ENCODE measurements around the gene OSCP1.

The OSCP1 gene

DNA sequence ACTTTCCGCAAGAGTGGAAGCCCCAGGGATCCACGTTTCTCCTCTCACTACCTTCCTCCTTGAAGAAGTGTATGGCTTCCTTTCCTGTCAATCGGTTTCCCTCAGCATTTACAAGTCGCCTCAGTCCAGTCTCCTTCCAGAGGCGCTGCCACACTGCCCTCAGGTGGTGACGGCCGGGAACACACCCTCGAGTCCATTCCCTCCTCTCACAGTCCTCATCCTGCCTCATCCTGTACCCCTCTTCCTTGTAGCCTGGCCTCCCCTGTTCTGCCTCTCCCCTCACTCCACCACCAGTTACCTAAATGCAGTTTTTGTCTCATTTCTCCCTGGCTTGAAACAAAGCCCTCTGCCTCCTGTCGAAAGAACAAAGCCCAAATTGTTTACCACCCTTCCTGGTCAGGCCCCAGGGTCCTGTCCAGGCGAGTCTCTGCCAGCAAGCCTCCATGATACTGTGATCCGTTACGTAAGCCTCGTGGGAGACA, 29.4 kb downstream of the OSCP1 start:
- H2AFZ ChIP-seq (ENCODE audit: low read length, unreplicated experiment), result peak overlapping the region; percentile 5

DNA sequence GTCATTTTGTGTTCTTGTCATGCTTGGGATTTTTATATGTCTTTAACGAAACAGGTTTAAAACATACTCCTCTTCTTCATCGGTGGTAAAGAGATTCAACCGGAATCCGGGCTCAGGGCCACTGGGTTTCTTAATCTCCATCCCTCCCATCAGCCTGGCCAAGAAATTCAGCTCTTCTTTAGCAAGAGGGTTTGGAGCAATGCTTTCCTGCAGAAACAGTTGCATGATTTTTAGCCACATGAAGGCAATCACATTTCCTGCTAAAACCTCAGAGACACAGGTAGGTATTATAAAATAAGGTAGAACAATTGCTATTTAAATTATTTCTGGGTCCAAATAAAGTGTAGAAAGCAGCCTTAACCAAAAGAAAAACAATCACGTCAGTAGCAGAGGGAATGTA, 29.8 kb downstream of the OSCP1 start:
- Histone ChIP-seq H3K36me3 (ENCODE audit: insufficient read depth, low read length) (no peaks in the 10 kb centered on the region), H3K79me2 (ENCODE audit: control insufficient read depth, insufficient read depth, low read length, unreplicated experiment) (no peaks in the 10 kb centered on the region), H3K27ac (ENCODE audit: low read depth, low read length) (no peak overlapping the region), H3K4me1 (ENCODE audit: control insufficient read depth, insufficient read depth, low read length, unreplicated experiment) (peaks cover 6% of the 10 kb centered on the region), H3K4me3 (ENCODE audit: low read depth, low read length) (no peak overlapping the region), H2AFZ (ENCODE audit: low read length, unreplicated experiment) (peak overlapping the region; percentile 5), H3K27me3 (ENCODE audit: insufficient read depth, low read length) (no peaks in the 10 kb centered on the region)

More for the DNA sequence above, 29.4 kb downstream of the OSCP1 start:
- H3K27ac ChIP-seq (ENCODE audit: low read depth, low read length), result no peak overlapping the region
- no peaks in the 10 kb centered on the region for H3K79me2 ChIP-seq (ENCODE audit: control insufficient read depth, insufficient read depth, low read length, unreplicated experiment)
- H3K4me1 ChIP-seq (ENCODE audit: control insufficient read depth, insufficient read depth, low read length, unreplicated experiment), result peaks cover 6% of the 10 kb centered on the region
- H3K36me3 ChIP-seq (ENCODE audit: insufficient read depth, low read length), result no peaks in the 10 kb centered on the region
- no peaks in the 10 kb centered on the region for H3K27me3 ChIP-seq (ENCODE audit: insufficient read depth, low read length)
- H3K4me3 ChIP-seq (ENCODE audit: low read depth, low read length), result no peak overlapping the region

DNA sequence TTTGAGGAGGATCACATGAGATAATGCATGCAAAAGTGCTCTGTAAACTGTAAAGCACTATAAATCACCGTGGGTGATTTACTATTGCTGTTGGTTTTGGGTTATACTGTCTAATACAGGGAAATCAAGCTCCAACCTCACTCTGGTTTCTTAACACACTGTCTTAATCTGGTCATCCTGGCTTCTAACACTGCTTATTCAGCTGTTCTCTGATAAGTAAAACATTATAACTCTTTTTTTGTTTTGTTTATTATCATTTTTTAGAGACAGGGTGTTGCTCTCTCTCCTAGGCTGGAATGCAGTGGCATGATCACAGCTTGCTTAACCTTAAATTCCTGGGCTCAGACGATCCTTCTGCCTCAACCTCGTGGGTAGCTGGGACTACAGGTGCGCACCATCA, 30.7 kb downstream of the OSCP1 start:
- Histone ChIP-seq H3K4me1 (ENCODE audit: control insufficient read depth, insufficient read depth, low read length, unreplicated experiment) (peaks cover 6% of the 10 kb centered on the region), H3K36me3 (ENCODE audit: insufficient read depth, low read length) (no peaks in the 10 kb centered on the region), H3K4me3 (ENCODE audit: low read depth, low read length) (no peak overlapping the region), H2AFZ (ENCODE audit: low read length, unreplicated experiment) (no peak overlapping the region), H3K27ac (ENCODE audit: low read depth, low read length) (no peak overlapping the region), H3K79me2 (ENCODE audit: control insufficient read depth, insufficient read depth, low read length, unreplicated experiment) (no peaks in the 10 kb centered on the region), H3K27me3 (ENCODE audit: insufficient read depth, low read length) (no peaks in the 10 kb centered on the region)

DNA sequence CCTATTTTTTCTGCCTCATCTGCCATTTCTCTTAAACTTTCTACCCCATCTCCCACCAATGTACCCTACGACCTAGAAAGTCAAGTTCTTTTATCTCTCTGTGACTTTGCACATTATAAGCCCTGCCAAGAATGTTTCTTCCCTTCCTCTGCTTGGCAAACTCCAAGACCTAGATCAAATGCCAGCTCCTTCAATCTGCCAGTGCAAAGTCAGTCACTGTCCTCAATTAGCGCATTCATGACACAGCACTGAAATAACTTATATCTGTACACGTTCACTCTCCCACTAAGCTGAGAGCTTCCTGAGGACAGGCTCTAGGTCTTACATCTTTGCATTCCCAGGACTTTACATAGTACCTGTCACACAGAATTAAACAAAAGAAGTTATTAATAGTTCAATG, 31.1 kb downstream of the OSCP1 start:
- no peaks in the 10 kb centered on the region for H3K27me3 ChIP-seq (ENCODE audit: insufficient read depth, low read length)
- no peaks in the 10 kb centered on the region for H3K79me2 ChIP-seq (ENCODE audit: control insufficient read depth, insufficient read depth, low read length, unreplicated experiment)
- H2AFZ ChIP-seq (ENCODE audit: low read length, unreplicated experiment), result no peak overlapping the region
- H3K4me3 ChIP-seq (ENCODE audit: low read depth, low read length), result no peak overlapping the region
- H3K4me1 ChIP-seq (ENCODE audit: control insufficient read depth, insufficient read depth, low read length, unreplicated experiment), result peaks cover 6% of the 10 kb centered on the region
- no peak overlapping the region for H3K27ac ChIP-seq (ENCODE audit: low read depth, low read length)
- H3K36me3 ChIP-seq (ENCODE audit: insufficient read depth, low read length), result no peaks in the 10 kb centered on the region

DNA sequence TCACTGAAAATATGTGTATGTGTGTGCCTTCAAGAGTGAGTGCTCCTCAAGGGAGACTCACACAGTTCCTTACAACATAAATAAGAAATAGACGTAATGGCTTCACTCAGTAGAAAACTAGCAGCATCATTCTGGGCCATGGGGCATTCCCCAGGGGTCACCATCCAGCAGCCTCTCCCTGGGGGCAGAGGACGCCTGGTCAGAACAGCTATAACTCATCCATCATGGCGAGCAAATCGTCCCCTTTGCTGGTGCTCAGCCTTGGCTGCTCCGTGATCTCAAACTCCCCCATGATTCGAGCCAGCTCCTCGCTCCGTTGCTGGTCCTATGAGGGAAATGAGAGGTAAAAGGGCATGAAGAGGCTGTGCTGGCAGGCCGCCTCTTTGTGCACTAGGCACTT, 32.3 kb downstream of the OSCP1 start:
- H3K4me1 ChIP-seq (ENCODE audit: control insufficient read depth, insufficient read depth, low read length, unreplicated experiment), result peaks cover 6% of the 10 kb centered on the region
- no peaks in the 10 kb centered on the region for H3K27me3 ChIP-seq (ENCODE audit: insufficient read depth, low read length)
- no peak overlapping the region for H3K4me3 ChIP-seq (ENCODE audit: low read depth, low read length)
- H3K79me2 ChIP-seq (ENCODE audit: control insufficient read depth, insufficient read depth, low read length, unreplicated experiment), result no peaks in the 10 kb centered on the region
- H3K36me3 ChIP-seq (ENCODE audit: insufficient read depth, low read length), result no peaks in the 10 kb centered on the region
- H3K27ac ChIP-seq (ENCODE audit: low read depth, low read length), result no peak overlapping the region
- H2AFZ ChIP-seq (ENCODE audit: low read length, unreplicated experiment), result no peak overlapping the region

DNA sequence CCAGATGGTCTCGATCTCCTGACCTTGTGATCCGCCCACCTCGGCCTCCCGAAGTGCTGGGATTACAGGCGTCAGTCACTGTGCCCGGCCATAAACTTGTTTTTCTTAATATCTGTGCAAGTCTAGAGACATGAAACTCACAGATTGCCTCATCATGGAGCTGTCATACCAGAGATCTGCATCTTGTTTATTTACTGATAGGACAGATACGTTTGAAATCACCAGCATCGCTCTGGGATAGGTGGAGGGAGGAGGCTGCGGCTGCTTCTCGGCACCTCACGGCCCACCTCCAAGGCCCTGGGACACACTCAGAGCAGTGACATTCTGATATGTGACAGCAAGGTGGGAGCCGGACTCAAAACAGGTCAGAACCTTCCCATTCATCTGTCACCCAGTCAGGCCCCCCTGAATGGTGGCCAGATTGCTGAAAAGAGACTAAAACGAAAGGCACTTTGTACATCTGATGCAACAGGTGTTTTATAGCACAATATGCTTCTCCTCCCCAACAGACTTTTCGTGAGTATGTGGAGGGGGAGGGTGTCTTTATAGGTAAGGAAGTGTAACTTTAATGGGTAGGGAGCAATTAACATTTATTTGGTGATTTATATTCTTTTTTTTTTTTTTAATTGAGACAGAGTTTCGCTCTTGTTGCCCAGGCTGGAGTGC, 34.5 kb downstream of the OSCP1 start:
- H3K27ac ChIP-seq (ENCODE audit: low read depth, low read length), result no peak overlapping the region
- no peaks in the 10 kb centered on the region for H3K79me2 ChIP-seq (ENCODE audit: control insufficient read depth, insufficient read depth, low read length, unreplicated experiment)
- no peak overlapping the region for H3K4me3 ChIP-seq (ENCODE audit: low read depth, low read length)
- H3K27me3 ChIP-seq (ENCODE audit: insufficient read depth, low read length), result no peaks in the 10 kb centered on the region
- peaks cover 9% of the 10 kb centered on the region for H3K4me1 ChIP-seq (ENCODE audit: control insufficient read depth, insufficient read depth, low read length, unreplicated experiment)
- no peak overlapping the region for H2AFZ ChIP-seq (ENCODE audit: low read length, unreplicated experiment)
- no peaks in the 10 kb centered on the region for H3K36me3 ChIP-seq (ENCODE audit: insufficient read depth, low read length)

DNA sequence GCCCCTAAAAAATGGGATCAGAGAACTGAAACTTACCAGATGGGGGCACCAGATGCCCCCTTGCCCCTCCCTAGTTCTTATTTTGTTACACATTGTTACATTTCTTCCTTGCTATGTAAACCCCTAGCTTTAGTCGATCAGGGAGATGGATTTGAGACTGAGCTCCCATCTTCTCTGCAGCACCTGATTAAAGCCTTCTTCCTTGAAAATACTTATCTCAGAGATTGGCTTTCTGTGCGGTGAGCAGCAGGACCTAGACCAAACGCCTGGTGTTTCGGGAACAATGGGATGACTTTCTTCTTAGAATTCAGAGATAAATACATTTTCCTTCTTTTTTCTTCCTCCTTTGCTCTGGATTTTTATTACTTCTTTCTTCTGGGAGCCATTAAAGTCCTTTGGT, 35.9 kb downstream of the OSCP1 start:
- no peak overlapping the region for H3K4me3 ChIP-seq (ENCODE audit: low read depth, low read length)
- no peak overlapping the region for H3K27ac ChIP-seq (ENCODE audit: low read depth, low read length)
- H3K36me3 ChIP-seq (ENCODE audit: insufficient read depth, low read length), result no peaks in the 10 kb centered on the region
- no peaks in the 10 kb centered on the region for H3K79me2 ChIP-seq (ENCODE audit: control insufficient read depth, insufficient read depth, low read length, unreplicated experiment)
- peaks cover 3% of the 10 kb centered on the region for H3K4me1 ChIP-seq (ENCODE audit: control insufficient read depth, insufficient read depth, low read length, unreplicated experiment)
- no peak overlapping the region for H2AFZ ChIP-seq (ENCODE audit: low read length, unreplicated experiment)
- H3K27me3 ChIP-seq (ENCODE audit: insufficient read depth, low read length), result no peaks in the 10 kb centered on the region

DNA sequence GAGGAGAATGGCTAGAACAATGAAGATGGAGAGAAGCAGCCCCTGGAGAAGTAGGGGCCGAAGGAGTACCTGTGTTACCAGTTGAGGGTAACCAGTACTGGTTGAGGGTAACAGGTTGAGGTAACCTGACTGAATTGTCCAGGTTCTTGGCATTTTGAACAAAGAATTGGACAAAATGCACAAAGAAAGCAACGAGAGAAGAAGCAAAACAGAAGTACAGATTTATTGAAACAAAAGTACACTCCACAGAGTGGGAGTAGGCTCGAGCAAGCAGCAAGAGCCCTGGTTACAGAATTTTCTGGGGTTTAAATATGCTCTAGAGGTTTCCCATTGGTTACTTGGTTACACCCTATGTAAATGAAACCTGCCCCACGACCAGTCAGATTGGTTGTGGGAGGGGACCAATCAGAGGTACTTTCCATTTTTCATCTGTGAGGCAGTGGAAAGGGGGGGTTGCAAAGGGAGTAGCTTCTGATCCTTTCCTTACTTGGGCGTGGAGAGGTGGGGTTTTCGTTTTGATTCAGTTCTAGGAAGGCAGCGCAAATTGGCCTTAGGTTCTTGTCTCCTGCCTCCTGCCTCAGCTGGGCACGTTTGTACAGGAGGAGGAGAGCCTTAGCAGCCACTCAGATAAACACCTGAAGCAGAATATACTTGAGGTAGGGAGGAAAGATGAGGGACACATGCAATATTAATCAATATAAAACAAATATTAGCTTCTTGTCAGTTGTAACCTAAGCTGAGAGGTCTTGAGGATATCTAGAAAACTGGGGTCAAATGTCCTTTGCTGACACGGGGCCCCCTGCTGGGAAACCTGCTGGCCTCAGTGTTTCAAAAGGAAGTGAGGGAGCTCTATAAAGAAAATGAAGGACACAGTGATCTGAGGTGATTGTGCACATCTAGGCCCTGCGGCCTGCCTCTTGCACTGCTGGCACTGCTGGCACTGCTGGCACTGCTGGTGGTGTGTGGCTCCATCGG, 38.3 kb downstream of the OSCP1 start:
- H3K27me3 ChIP-seq (ENCODE audit: insufficient read depth, low read length), result no peaks in the 10 kb centered on the region
- no peak overlapping the region for H3K27ac ChIP-seq (ENCODE audit: low read depth, low read length)
- H2AFZ ChIP-seq (ENCODE audit: low read length, unreplicated experiment), result no peak overlapping the region
- no peaks in the 10 kb centered on the region for H3K79me2 ChIP-seq (ENCODE audit: control insufficient read depth, insufficient read depth, low read length, unreplicated experiment)
- peaks cover 8% of the 10 kb centered on the region for H3K4me1 ChIP-seq (ENCODE audit: control insufficient read depth, insufficient read depth, low read length, unreplicated experiment)
- no peak overlapping the region for H3K4me3 ChIP-seq (ENCODE audit: low read depth, low read length)
- H3K36me3 ChIP-seq (ENCODE audit: insufficient read depth, low read length), result no peaks in the 10 kb centered on the region

DNA sequence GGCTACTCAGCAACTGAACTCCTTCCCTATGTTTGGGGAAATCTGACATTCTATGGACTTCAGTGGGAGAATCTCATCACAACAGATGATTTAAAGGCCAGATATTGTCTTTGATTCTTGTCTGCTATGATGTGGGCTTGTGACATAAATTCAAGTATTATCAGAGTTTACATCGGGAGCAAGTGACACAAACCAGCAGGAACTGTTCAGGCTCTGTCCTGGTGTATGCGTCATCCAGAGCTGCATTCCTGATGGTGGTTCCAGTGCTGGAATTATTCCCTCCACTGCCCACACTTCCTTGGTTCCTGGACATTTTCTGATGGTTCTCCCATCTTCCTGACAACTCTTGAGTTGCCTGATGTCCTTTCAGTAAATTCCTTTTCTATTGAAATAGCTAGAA, 41.8 kb downstream of the OSCP1 start:
- peaks cover 8% of the 10 kb centered on the region for H3K4me1 ChIP-seq (ENCODE audit: control insufficient read depth, insufficient read depth, low read length, unreplicated experiment)
- H2AFZ ChIP-seq (ENCODE audit: low read length, unreplicated experiment), result peak overlapping the region; percentile 3
- H3K4me3 ChIP-seq (ENCODE audit: low read depth, low read length), result no peak overlapping the region
- H3K36me3 ChIP-seq (ENCODE audit: insufficient read depth, low read length), result no peaks in the 10 kb centered on the region
- no peak overlapping the region for H3K27ac ChIP-seq (ENCODE audit: low read depth, low read length)
- H3K79me2 ChIP-seq (ENCODE audit: control insufficient read depth, insufficient read depth, low read length, unreplicated experiment), result no peaks in the 10 kb centered on the region
- no peaks in the 10 kb centered on the region for H3K27me3 ChIP-seq (ENCODE audit: insufficient read depth, low read length)

DNA sequence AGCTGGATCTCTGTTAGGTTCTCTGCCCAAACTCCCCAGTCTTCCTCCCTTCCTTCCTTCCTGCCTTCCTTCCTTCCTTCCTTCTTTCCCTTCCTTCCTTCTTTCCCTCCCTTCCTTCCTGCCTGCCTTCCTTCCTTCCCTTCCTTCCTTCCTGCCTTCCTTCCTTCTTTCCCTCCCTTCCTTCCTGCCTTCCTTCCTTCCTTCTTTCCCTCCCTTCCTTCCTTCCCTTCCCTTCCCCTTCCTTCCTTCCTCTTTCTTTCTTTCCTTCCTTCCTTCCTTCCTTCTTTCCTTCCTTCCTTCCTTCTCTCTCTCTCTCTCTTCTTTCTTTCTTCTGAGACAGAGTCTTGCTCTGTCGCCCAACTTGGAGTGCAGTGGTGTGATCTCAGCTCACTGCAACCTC, 43.8 kb downstream of the OSCP1 start:
- Histone ChIP-seq H3K27me3 (ENCODE audit: insufficient read depth, low read length) (no peaks in the 10 kb centered on the region), H3K79me2 (ENCODE audit: control insufficient read depth, insufficient read depth, low read length, unreplicated experiment) (no peaks in the 10 kb centered on the region), H3K4me3 (ENCODE audit: low read depth, low read length) (no peak overlapping the region), H3K36me3 (ENCODE audit: insufficient read depth, low read length) (no peaks in the 10 kb centered on the region), H2AFZ (ENCODE audit: low read length, unreplicated experiment) (no peak overlapping the region), H3K27ac (ENCODE audit: low read depth, low read length) (no peak overlapping the region), H3K4me1 (ENCODE audit: control insufficient read depth, insufficient read depth, low read length, unreplicated experiment) (peaks cover 5% of the 10 kb centered on the region)

DNA sequence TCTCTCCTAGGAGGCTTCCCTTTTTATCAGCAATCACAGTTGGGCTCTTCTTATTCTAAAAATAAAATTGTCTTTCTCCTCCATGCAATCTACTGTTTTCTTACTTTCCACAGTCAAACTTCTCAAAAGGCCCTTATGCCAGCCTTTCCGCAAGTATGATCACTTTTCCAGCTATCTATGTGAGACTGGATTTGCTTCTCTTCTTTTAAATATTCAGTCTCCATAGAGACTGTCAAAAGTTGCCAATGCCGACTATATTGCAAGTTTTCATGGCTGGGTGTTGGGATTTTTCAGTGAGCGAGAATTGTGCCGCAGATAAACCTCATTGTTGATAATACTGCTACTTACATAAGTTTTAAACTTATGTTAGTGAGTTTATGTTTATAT, 47.8 kb downstream of the OSCP1 start:
- no peak overlapping the region for H3K27ac ChIP-seq (ENCODE audit: low read depth, low read length)
- H3K27me3 ChIP-seq (ENCODE audit: insufficient read depth, low read length), result no peaks in the 10 kb centered on the region
- H3K79me2 ChIP-seq (ENCODE audit: control insufficient read depth, insufficient read depth, low read length, unreplicated experiment), result peaks cover 1% of the 10 kb centered on the region
- H3K4me3 ChIP-seq (ENCODE audit: low read depth, low read length), result no peak overlapping the region
- no peaks in the 10 kb centered on the region for H3K36me3 ChIP-seq (ENCODE audit: insufficient read depth, low read length)
- H3K4me1 ChIP-seq (ENCODE audit: control insufficient read depth, insufficient read depth, low read length, unreplicated experiment), result peaks cover 5% of the 10 kb centered on the region
- no peak overlapping the region for H2AFZ ChIP-seq (ENCODE audit: low read length, unreplicated experiment)

All from ACC112 (cell line).